ENCODE results near the gene RGL2. TPM values are rescaled to one million over a fixed set of nuclear protein-coding genes. Genes with fewer than 3 reads are reported as not detected.
A peak's percentile ranks its signal among the peaks of the same experiment; 100 is the strongest.

The RGL2 gene
- total RNA-seq, 6 donors from 2014 or later, result 56.5 to 149 (median 77.9) TPM

DNA sequence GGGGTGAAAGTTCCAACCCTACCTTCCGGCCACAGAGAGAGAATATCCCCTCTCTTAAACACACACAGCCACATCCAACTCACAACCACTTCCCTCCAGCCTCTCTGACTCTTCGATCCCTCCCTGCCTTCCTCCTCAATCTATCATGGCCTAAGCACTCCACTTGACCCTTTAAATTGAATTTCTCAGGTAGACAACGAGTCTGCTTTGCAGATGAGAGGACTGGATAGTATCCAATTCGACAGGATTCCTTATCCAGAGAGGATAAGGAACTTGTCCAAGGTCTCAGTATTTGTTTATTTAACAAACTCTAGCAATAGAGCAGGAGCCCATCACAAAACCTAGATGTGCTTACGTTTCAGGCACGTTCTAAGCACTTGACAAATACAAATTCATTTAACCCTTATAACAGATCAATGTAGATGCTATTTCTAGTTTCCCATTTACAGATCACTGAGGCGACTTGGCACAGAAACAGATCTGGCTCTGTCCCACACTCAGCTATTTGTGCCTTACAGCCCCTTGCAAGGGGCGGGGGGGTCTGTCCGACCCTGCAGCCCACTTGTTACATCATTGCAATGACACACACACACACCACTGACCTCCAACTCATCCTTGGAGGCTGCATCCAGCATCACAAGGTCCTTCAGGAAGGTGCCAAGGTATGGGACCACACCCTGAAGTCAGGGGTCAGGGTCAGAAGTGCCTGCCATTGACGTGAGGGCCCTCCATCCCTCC, 4.5 kb downstream of the RGL2 start:
- 74 to 75% methylated on average over 10 of the region's 10 CpGs for WGBS, 2 donors
- Histone ChIP-seq H3K27me3 (no peaks in the 10 kb centered on the region), H3K36me3 (peaks cover 21 to 62% (median 44%) of the 10 kb centered on the region in 4 donors), H3K4me1 (peaks cover 20 to 38% (median 23%) of the 10 kb centered on the region in 4 donors), H3K27ac (no peak overlapping the region), H3K4me3 (no peak overlapping the region), H3K9me3 (no peaks in the 10 kb centered on the region)
- TF ChIP-seq, protein P1, sequence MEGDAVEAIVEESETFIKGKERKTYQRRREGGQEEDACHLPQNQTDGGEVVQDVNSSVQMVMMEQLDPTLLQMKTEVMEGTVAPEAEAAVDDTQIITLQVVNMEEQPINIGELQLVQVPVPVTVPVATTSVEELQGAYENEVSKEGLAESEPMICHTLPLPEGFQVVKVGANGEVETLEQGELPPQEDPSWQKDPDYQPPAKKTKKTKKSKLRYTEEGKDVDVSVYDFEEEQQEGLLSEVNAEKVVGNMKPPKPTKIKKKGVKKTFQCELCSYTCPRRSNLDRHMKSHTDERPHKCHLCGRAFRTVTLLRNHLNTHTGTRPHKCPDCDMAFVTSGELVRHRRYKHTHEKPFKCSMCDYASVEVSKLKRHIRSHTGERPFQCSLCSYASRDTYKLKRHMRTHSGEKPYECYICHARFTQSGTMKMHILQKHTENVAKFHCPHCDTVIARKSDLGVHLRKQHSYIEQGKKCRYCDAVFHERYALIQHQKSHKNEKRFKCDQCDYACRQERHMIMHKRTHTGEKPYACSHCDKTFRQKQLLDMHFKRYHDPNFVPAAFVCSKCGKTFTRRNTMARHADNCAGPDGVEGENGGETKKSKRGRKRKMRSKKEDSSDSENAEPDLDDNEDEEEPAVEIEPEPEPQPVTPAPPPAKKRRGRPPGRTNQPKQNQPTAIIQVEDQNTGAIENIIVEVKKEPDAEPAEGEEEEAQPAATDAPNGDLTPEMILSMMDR (IDR thresholded peaks at IDR 0.05), result no peak
- TF ChIP-seq EP300 (IDR thresholded peaks at IDR 0.05) (no peak), POLR2A (IDR thresholded peaks at IDR 0.05) (no peak), POLR2AphosphoS5 (IDR thresholded peaks at IDR 0.05) (no peak)
- DNase-seq (no peak), ATAC-seq (ENCODE audit: low FRiP score in 2 of 2) (no peak)

DNA sequence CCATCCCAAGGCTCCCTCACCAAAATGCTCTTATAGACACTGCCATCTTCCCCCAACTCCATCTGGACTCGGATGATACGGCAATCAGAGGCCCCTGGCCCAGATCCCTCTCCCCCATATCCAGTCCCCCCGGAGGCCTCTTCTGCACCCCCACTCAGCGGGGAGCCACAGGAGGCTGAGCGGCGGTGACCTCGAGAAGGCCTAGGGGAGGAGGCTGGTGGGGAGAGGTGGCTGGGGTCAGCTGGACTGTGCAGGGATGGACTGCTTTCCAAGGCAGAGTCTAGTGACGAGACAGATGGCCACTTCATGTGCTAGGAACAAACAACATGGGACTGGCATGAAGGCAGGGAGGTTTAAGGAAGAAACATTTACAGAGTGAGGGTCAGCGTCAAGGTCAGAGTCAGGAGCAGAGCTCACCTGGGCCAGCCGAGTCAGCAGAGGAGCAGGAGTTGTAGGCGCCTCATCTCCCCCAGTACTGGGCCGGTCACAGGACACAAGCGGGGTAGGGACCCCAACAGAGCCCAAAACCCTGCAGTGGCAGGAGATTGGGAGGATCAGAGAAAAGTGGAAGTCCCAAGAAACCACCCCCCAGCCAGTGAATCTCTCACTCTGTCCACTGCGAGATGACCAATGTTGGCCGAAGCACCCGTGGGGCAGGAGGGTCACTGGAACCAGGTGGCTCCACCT, 5.6 kb downstream of the RGL2 start:
- Histone ChIP-seq H3K4me1 (peaks cover 24 to 41% (median 29%) of the 10 kb centered on the region in 4 donors), H3K27ac (no peak overlapping the region), H3K36me3 (peaks cover 21 to 62% (median 44%) of the 10 kb centered on the region in 4 donors), H3K27me3 (no peaks in the 10 kb centered on the region), H3K9me3 (no peaks in the 10 kb centered on the region), H3K4me3 (no peak overlapping the region)
- TF ChIP-seq POLR2A (IDR thresholded peaks at IDR 0.05) (no peak), POLR2AphosphoS5 (IDR thresholded peaks at IDR 0.05) (no peak), EP300 (IDR thresholded peaks at IDR 0.05) (no peak)
- TF ChIP-seq, protein P1 (IDR thresholded peaks at IDR 0.05), result no peak
- WGBS, 2 donors, result 88 to 90% methylated on average over 13 to 16 of the region's 16 CpGs
- ATAC-seq (ENCODE audit: low FRiP score in 2 of 2) (no peak), DNase-seq (no peak)

- H3K4me3 ChIP-seq, result peak overlapping the region in 1 of 4 donors; percentile 94
- no peaks in the 10 kb centered on the region for H3K27me3 ChIP-seq
- WGBS, 2 donors, result 63 to 69% methylated on average over 7 of the region's 7 CpGs
- peaks cover 17 to 26% (median 22%) of the 10 kb centered on the region in 4 donors for H3K4me1 ChIP-seq
- ATAC-seq (ENCODE audit: low FRiP score in 2 of 2) (no peak), DNase-seq (no peak)
- TF ChIP-seq, protein P1 (IDR thresholded peaks at IDR 0.05), result no peak
- TF ChIP-seq EP300 (IDR thresholded peaks at IDR 0.05), result no peak
- no peak for TF ChIP-seq POLR2AphosphoS5 (IDR thresholded peaks at IDR 0.05)
- no peak for TF ChIP-seq POLR2A (IDR thresholded peaks at IDR 0.05)
- no peaks in the 10 kb centered on the region for H3K9me3 ChIP-seq
- peaks cover 20 to 68% (median 45%) of the 10 kb centered on the region in 4 donors for H3K36me3 ChIP-seq
- peak overlapping the region in 1 of 4 donors; percentile 84 for H3K27ac ChIP-seq
Observed at GRCh38 chr6:33290459-33290858, 8.3 kb downstream of the RGL2 start.

GRCh38 chr6:33289784-33290315, 8.9 kb downstream of the RGL2 start:
- no peaks in the 10 kb centered on the region for H3K9me3 ChIP-seq
- H3K36me3 ChIP-seq, result peaks cover 16 to 68% (median 45%) of the 10 kb centered on the region in 4 donors
- H3K27me3 ChIP-seq, result no peaks in the 10 kb centered on the region
- TF ChIP-seq POLR2A (IDR thresholded peaks at IDR 0.05) (no peak), POLR2AphosphoS5 (IDR thresholded peaks at IDR 0.05) (no peak), EP300 (IDR thresholded peaks at IDR 0.05) (no peak)
- TF ChIP-seq, protein P1 (IDR thresholded peaks at IDR 0.05), result no peak
- 4 to 5% methylated on average over 8 to 13 of the region's 14 CpGs for WGBS, 2 donors
- DNase-seq (no peak), ATAC-seq (ENCODE audit: low FRiP score in 2 of 2) (peak in 1 of 2 donors; percentile 7)
- peak overlapping the region; percentile 70 to 94 (median 84) for H3K4me3 ChIP-seq
- H3K4me1 ChIP-seq, result peaks cover 17 to 26% (median 22%) of the 10 kb centered on the region in 4 donors
- peak overlapping the region; percentile 66 to 84 (median 74) for H3K27ac ChIP-seq
